GM23338 (cell line): ENCODE data around the gene FMO2.

ENCODE experiments used
- CREB1 ChIP-seq: fragments of 250-450 bp; sonication (Bioruptor Pico); IDR thresholded peaks from 2 replicates; pipeline ENCODE4 v1.5.0; 2020; ENCODE audit warnings: low read depth, mild to moderate bottlenecking, moderate library complexity
- EZH2 ChIP-seq: fragments of 200-600 bp; sonication (generic); IDR thresholded peaks from one replicate; pipeline ENCODE4 v1.8.0; 2017; ENCODE audit warnings: antibody characterized with exemption, mild to moderate bottlenecking, low read depth; ENCODE audit not compliant: unreplicated experiment
- EZH2phosphoT487 ChIP-seq: fragments of 200-600 bp; sonication (generic); IDR thresholded peaks from one replicate; pipeline ENCODE4 v1.8.1; 2018; ENCODE audit warnings: antibody characterized with exemption; ENCODE audit not compliant: unreplicated experiment
- JUNB ChIP-seq: IDR thresholded peaks from one replicate; pipeline ENCODE4 v1.6.1; 2016; ENCODE audit warnings: antibody characterized with exemption; ENCODE audit not compliant: unreplicated experiment
- NANOG ChIP-seq: IDR thresholded peaks from 2 replicates; pipeline ENCODE4 v1.6.1; 2016; ENCODE audit warnings: antibody characterized with exemption, borderline replicate concordance
- POLR2AphosphoS5 ChIP-seq: IDR thresholded peaks from 2 replicates; pipeline ENCODE4 v1.6.1; 2016; ENCODE audit warnings: antibody characterized with exemption, low read depth
- TF ChIP-seq, protein P1 (sequence below), 2 experiments: fragments of 200-600 bp in 1 of 2; sonication (generic) in 1 of 2; conservative IDR thresholded peaks; 2 replicates each; pipeline versions ENCODE4 v1.5.1 to v1.6.1; 2016 to 2017; ENCODE audit warnings: antibody characterized with exemption in 2 of 2, low read depth in 2 of 2, mild to moderate bottlenecking in 2 of 2, moderate library complexity in 1 of 2
- TF ChIP-seq, protein P2 (sequence below): IDR thresholded peaks from one replicate; pipeline ENCODE4 v1.6.1; 2018; ENCODE audit warnings: antibody characterized with exemption; ENCODE audit not compliant: unreplicated experiment

DNA sequence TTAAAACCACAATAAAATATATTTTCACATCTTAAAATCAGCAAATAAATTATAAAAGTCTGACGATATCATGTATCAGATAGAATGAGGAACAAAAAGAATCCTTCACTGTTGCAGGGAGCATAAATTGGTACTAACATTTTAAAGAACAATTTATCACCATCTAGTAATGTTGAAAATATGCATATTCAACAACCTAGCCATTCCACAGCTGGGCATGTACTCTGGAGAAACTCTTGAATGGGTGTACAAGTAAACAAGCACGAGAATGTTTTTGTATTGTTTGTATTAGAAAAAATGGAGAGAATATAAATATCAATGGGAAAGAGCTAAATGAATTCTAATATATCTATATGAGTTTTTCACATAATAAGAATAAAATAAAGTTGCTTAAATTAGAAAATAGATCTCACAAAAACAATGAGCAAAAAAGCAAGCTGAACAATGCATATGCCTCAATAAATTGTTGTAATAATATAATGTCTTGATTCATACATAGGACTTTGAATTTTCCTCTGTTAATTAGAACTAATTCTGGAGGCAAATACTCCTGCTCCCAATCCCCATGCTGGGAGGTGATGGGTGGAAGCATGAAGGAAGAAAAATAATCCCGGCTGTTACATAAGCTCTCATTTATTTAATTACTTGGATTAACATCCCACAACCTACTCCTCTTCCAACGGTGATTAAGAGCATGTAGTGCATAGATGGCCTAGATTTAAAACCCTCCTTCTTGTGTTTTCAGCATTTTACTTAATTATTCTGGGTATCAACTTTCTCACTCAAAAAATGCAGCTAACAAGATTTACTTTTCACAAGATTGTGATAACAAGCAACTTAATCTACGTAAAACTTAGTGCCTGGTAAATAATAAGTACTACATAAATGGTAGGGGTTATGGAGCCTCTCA is 5.5 kb upstream of the FMO2 start:
- TF ChIP-seq EZH2 (no peak), POLR2AphosphoS5 (no peak), EZH2phosphoT487 (no peak), CREB1 (no peak), JUNB (no peak), NANOG (no peak)
- TF ChIP-seq, protein P1, sequence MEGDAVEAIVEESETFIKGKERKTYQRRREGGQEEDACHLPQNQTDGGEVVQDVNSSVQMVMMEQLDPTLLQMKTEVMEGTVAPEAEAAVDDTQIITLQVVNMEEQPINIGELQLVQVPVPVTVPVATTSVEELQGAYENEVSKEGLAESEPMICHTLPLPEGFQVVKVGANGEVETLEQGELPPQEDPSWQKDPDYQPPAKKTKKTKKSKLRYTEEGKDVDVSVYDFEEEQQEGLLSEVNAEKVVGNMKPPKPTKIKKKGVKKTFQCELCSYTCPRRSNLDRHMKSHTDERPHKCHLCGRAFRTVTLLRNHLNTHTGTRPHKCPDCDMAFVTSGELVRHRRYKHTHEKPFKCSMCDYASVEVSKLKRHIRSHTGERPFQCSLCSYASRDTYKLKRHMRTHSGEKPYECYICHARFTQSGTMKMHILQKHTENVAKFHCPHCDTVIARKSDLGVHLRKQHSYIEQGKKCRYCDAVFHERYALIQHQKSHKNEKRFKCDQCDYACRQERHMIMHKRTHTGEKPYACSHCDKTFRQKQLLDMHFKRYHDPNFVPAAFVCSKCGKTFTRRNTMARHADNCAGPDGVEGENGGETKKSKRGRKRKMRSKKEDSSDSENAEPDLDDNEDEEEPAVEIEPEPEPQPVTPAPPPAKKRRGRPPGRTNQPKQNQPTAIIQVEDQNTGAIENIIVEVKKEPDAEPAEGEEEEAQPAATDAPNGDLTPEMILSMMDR (conservative IDR thresholded peaks at IDR 0.05; ENCODE audit: low read depth in 2 of 2) = no peak
- TF ChIP-seq, protein P2, sequence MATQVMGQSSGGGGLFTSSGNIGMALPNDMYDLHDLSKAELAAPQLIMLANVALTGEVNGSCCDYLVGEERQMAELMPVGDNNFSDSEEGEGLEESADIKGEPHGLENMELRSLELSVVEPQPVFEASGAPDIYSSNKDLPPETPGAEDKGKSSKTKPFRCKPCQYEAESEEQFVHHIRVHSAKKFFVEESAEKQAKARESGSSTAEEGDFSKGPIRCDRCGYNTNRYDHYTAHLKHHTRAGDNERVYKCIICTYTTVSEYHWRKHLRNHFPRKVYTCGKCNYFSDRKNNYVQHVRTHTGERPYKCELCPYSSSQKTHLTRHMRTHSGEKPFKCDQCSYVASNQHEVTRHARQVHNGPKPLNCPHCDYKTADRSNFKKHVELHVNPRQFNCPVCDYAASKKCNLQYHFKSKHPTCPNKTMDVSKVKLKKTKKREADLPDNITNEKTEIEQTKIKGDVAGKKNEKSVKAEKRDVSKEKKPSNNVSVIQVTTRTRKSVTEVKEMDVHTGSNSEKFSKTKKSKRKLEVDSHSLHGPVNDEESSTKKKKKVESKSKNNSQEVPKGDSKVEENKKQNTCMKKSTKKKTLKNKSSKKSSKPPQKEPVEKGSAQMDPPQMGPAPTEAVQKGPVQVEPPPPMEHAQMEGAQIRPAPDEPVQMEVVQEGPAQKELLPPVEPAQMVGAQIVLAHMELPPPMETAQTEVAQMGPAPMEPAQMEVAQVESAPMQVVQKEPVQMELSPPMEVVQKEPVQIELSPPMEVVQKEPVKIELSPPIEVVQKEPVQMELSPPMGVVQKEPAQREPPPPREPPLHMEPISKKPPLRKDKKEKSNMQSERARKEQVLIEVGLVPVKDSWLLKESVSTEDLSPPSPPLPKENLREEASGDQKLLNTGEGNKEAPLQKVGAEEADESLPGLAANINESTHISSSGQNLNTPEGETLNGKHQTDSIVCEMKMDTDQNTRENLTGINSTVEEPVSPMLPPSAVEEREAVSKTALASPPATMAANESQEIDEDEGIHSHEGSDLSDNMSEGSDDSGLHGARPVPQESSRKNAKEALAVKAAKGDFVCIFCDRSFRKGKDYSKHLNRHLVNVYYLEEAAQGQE = no peak
